HG02943 (cell line): ENCODE data around the gene SH3BP4.

ENCODE experiments used
- ATAC-seq: cut with Tn5 transposase; IDR thresholded peaks from one replicate; pipeline ENCODE4 v1.9.1; 2021; ENCODE audit warnings: mild to moderate bottlenecking, low read depth, moderate library complexity; ENCODE audit not compliant: unreplicated experiment

The SH3BP4 gene

GRCh38 chr2:235032466-235032865 is 80.6 kb downstream of the SH3BP4 start:
- no peak for ATAC-seq

- no peak for ATAC-seq
These were observed 81.1 kb downstream of the SH3BP4 start for GRCh38 chr2:235032949-235033348.

GRCh38 chr2:235034265-235035118 is 82.7 kb downstream of the SH3BP4 start:
- ATAC-seq: no peak

- ATAC-seq: no peak
These were observed 85.9 kb downstream of the SH3BP4 start for GRCh38 chr2:235037604-235038166.

GRCh38 chr2:235041221-235041917 is 89.6 kb downstream of the SH3BP4 start:
- no peak for ATAC-seq

- ATAC-seq: no peak
These were observed 90.2 kb downstream of the SH3BP4 start for GRCh38 chr2:235041918-235042575.

GRCh38 chr2:235042576-235043515 is 91.0 kb downstream of the SH3BP4 start:
- ATAC-seq: no peak

GRCh38 chr2:235043762-235044500 is 92.1 kb downstream of the SH3BP4 start:
- ATAC-seq: no peak

- ATAC-seq: no peak
These were observed 92.9 kb downstream of the SH3BP4 start for GRCh38 chr2:235044501-235045271.

- peak; percentile 88 for ATAC-seq
These were observed 93.6 kb downstream of the SH3BP4 start for GRCh38 chr2:235045336-235045972.

GRCh38 chr2:235045973-235046343 is 94.1 kb downstream of the SH3BP4 start:
- no peak for ATAC-seq

- ATAC-seq: no peak
These were observed 94.8 kb downstream of the SH3BP4 start for GRCh38 chr2:235046589-235046988.

GRCh38 chr2:235047171-235048160 is 95.6 kb downstream of the SH3BP4 start:
- ATAC-seq: no peak

- ATAC-seq: no peak
These were observed 96.7 kb downstream of the SH3BP4 start for GRCh38 chr2:235048549-235048948.

GRCh38 chr2:235049069-235049468 is 97.3 kb downstream of the SH3BP4 start:
- no peak for ATAC-seq

GRCh38 chr2:235049719-235050118 is 97.9 kb downstream of the SH3BP4 start:
- no peak for ATAC-seq

- no peak for ATAC-seq
These were observed 99.1 kb downstream of the SH3BP4 start for GRCh38 chr2:235050980-235051351.
